Activated T-cell treated with anti-CD3 and anti-CD28 coated beads, Interleukin-2, amount 50 U/mL, for 72 hours (primary cell): Measurements from ENCODE around the gene PEMT. TPM values are rescaled to one million over a fixed set of nuclear protein-coding genes. Genes with fewer than 3 reads are reported as not detected.

Experiments
- ATAC-seq, 2 donors: fragments of 150-1000 bp; cut with Tn5 transposase; replicated peaks in 1 of 2; 2 replicates each; pipeline ENCODE4 v1.10.0; 2021; ENCODE audit warnings: moderate library complexity in 2 of 2, mild to moderate bottlenecking in 1 of 2
- DNase-seq, 2 donors: peaks; one replicate each; pipeline ENCODE4 v3.0.0; 2021 to 2022; ENCODE audit warnings: mixed read lengths in 1 of 2
- H3K27ac Mint-ChIP-seq: one replicate; pipeline ENCODE4 v1.8.0; 2022; ENCODE audit warnings: mild to moderate bottlenecking, moderate library complexity, mixed read lengths
- H3K27me3 Mint-ChIP-seq: one replicate; pipeline ENCODE4 v1.8.0; 2022; ENCODE audit warnings: low read depth, mixed read lengths
- H3K36me3 Mint-ChIP-seq, 2 donors: one replicate each; pipeline ENCODE4 v1.8.0; 2022; ENCODE audit warnings: mixed read lengths in 2 of 2, mild to moderate bottlenecking in 1 of 2; ENCODE audit not compliant: insufficient read depth in 2 of 2
- H3K4me1 Mint-ChIP-seq: one replicate; pipeline ENCODE4 v1.8.0; 2022; ENCODE audit warnings: low read depth, mixed read lengths
- H3K4me3 Mint-ChIP-seq, 2 donors: one replicate each; pipeline ENCODE4 v1.8.0; 2022; ENCODE audit warnings: mild to moderate bottlenecking in 2 of 2, mixed read lengths in 2 of 2, moderate library complexity in 2 of 2
- H3K9me3 Mint-ChIP-seq, 2 donors: one replicate each; pipeline ENCODE4 v1.8.0; 2022; ENCODE audit warnings: mixed read lengths in 2 of 2
- total RNA-seq, 2 donors: library from RNA; stranded (reverse); gene quantifications; one replicate each; pipeline ENCODE4 v1.2.3, GENCODE V29; 2022

PEMT gene
- total RNA-seq, 2 donors from 2014 or later, result 21.6 to 36.8 TPM

DNA sequence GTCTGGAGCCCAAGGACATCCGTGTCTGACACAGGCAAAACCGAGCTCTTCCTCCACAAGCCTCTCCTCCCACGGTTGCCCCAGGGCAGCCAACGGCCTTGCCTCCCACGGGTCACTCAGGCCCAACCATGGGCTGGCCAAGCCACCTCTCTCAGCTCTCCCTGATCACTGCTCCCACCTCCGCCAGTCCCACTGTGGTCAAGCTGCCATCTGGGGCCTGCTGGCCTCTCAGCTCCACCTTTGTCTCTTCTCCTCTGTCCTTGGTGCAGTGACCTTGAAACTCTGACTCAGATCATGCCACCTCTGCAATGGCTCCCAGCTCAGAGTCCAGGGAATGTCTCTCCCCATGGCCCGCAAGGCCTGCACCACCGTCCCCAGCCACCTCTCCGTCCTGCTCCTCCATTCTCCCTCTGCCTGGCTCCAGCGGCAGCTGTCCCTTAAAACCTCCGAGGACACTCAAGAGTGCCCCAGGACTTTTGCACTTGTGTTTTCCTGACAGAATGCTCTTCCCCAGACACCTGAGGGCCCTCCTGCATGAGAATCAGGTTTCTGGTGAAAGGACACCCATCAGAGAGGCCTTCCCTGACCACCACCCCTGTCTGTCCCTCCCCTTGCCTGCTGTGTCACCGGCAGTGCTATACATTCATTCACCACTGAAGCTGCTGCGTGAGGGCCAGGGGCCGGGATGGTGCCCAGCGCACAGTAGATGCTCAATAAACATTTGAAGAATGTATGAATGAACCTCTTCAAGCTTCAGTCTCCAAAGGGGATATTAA, 19.3 kb downstream of the PEMT start:
- Mint-ChIP-seq H3K9me3 (no peaks in the 10 kb centered on the region), H3K4me1 (no peaks in the 10 kb centered on the region), H3K27me3 (no peaks in the 10 kb centered on the region), H3K4me3 (no peak overlapping the region), H3K36me3 (no peaks in the 10 kb centered on the region), H3K27ac (no peak overlapping the region)
- ATAC-seq, result no peak
- no peak for DNase-seq

DNA sequence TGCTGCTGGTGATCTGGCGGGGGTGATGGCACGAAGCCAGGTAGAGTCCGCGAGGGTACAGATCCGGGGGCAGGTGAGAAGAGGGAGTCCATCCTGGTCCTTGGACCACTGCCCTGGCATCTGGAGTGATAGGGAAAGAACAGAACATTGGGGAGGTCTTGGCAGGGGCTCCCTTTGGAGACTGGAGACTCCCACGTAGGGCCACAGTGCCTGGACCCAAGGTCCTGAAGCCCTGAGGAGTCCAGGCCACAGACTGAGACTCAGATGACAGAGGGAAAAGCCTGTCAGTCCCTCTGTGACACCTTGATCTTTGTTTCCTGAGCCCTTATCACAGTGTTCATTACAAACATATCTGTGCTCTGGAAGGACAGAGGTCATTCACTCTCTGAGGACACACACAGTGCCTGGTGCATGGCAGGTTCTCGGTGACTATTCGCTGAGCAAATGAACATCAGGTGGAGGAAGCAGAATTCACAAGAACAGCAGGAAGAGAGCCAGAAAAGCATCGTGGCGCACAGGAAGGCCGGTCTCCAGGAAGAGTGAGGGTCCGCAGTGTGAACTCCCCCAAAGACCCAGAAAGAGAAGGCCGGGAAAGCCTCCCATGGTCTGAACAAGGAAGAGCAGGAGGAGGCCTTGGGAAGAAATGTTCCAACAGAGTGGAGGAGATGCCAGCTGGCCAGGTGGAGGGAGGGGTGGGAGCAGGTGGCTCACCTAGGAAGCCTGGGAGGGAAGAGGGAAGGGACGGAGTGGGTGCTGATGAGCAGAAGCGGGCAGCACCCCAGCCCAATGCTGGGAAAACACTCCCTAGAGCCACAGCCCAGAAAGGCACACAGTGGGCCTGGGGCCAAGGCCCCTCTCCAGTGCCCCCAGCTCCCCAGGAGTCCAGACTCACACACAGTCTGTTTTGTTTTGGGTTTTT, 20.5 kb downstream of the PEMT start:
- ATAC-seq (no peak), DNase-seq (no peak)
- Mint-ChIP-seq H3K27ac (no peak overlapping the region), H3K36me3 (no peaks in the 10 kb centered on the region), H3K4me1 (no peaks in the 10 kb centered on the region), H3K27me3 (no peaks in the 10 kb centered on the region), H3K9me3 (no peaks in the 10 kb centered on the region), H3K4me3 (no peak overlapping the region)

DNA sequence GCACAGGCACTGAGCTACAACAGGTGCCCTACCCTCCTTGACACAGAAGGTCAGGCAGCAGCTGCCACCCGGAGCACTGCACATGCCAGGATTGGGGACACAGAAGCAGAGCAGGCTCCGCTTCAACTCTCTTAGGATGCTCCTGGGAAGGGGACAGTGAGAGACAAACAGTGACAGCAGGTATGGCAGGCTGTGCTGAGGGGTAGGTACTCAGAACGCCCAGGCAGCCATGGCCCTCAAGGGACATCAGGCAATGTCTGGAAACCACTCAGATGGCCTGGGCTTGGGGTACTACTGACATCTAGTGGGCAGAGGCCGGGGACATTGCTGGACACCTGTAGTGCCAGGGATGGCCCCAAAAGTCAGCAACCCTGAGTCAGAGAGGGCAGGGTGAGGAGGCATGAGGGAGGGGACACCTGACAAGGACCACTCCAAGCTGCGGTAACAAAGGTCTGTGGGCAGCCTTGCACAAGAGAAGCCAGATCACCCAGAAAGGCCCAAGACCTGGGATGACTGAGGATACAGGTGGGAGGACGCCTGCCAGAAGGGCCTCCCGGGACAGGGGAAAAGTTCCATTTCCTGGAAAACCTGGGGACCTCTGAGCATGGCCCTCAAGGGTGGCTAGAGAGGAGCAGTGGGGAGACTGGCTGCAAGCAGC, 21.2 kb downstream of the PEMT start:
- no peak overlapping the region for H3K4me3 Mint-ChIP-seq
- ATAC-seq (no peak), DNase-seq (peak in 1 of 2 donors; percentile 8)
- no peaks in the 10 kb centered on the region for H3K27me3 Mint-ChIP-seq
- H3K9me3 Mint-ChIP-seq, result no peaks in the 10 kb centered on the region
- no peak overlapping the region for H3K27ac Mint-ChIP-seq
- no peaks in the 10 kb centered on the region for H3K36me3 Mint-ChIP-seq
- H3K4me1 Mint-ChIP-seq, result no peaks in the 10 kb centered on the region

GRCh38 chr17:17569691-17570090, 21.8 kb downstream of the PEMT start:
- H3K36me3 Mint-ChIP-seq, result no peaks in the 10 kb centered on the region
- H3K27ac Mint-ChIP-seq, result no peak overlapping the region
- no peaks in the 10 kb centered on the region for H3K27me3 Mint-ChIP-seq
- no peak overlapping the region for H3K4me3 Mint-ChIP-seq
- ATAC-seq, result no peak
- no peaks in the 10 kb centered on the region for H3K9me3 Mint-ChIP-seq
- no peaks in the 10 kb centered on the region for H3K4me1 Mint-ChIP-seq
- no peak for DNase-seq

GRCh38 chr17:17568772-17569195, 22.7 kb downstream of the PEMT start:
- H3K4me3 Mint-ChIP-seq, result no peak overlapping the region
- no peaks in the 10 kb centered on the region for H3K4me1 Mint-ChIP-seq
- H3K27ac Mint-ChIP-seq, result no peak overlapping the region
- no peaks in the 10 kb centered on the region for H3K9me3 Mint-ChIP-seq
- DNase-seq (peak; percentile 76), ATAC-seq (peak in 1 of 2 donors; percentile 42)
- H3K36me3 Mint-ChIP-seq, result no peaks in the 10 kb centered on the region
- H3K27me3 Mint-ChIP-seq, result no peaks in the 10 kb centered on the region

- no peak for DNase-seq
- no peaks in the 10 kb centered on the region for H3K9me3 Mint-ChIP-seq
- H3K36me3 Mint-ChIP-seq, result no peaks in the 10 kb centered on the region
- H3K4me1 Mint-ChIP-seq, result no peaks in the 10 kb centered on the region
- H3K4me3 Mint-ChIP-seq, result no peak overlapping the region
- H3K27ac Mint-ChIP-seq, result no peak overlapping the region
- no peaks in the 10 kb centered on the region for H3K27me3 Mint-ChIP-seq
- ATAC-seq, result no peak
Measured at GRCh38 chr17:17567631-17568030, 23.9 kb downstream of the PEMT start.

- no peaks in the 10 kb centered on the region for H3K36me3 Mint-ChIP-seq
- no peaks in the 10 kb centered on the region for H3K9me3 Mint-ChIP-seq
- H3K27ac Mint-ChIP-seq, result no peak overlapping the region
- ATAC-seq, result no peak
- H3K4me1 Mint-ChIP-seq, result no peaks in the 10 kb centered on the region
- no peak overlapping the region for H3K4me3 Mint-ChIP-seq
- DNase-seq, result no peak
- H3K27me3 Mint-ChIP-seq, result no peaks in the 10 kb centered on the region
Measured at GRCh38 chr17:17566896-17567513, 24.5 kb downstream of the PEMT start.

DNA sequence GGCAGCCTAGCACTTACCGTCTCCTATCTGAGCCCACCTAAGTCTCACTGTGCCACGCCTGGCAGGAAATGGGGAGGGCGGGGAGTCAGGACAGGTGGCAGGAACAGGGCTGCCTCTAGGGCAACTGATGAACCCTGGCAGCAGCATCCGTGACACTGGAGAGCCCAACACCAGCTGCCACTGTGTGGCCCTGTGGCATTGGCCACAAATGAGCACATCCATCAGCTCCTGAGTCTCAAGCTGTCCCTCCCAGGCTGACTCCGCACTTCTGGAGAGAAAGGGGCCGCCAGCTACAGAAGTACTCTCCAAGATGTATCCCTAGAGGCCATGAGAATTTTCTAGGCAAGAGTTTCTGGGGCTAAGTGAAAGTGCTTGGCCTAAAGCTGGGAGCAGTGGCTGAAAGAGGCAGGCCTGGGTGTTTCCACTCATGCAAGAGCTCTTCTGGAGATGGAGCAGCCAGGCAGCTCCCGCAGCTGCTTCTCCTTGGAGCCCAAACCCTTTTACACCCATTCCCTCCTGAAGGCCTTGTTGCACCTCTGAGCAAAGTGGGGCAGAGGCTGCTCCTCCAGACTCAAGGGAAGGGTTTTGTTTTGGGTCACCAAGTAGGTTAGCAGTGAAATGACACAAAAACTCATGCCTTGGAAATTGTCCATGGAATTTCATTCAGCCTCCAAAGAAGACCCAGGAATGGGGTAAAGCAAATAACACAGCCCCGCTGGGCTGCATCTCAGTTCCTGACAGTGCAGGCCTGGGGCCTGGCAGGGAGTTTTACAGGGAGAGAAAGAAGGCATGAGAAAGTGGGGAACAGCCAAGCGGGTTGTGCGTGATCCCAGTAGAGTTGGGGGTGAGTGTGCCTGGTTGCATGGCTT, 25.8 kb downstream of the PEMT start:
- Mint-ChIP-seq H3K27ac (no peak overlapping the region), H3K9me3 (no peaks in the 10 kb centered on the region), H3K36me3 (no peaks in the 10 kb centered on the region), H3K4me1 (no peaks in the 10 kb centered on the region), H3K27me3 (no peaks in the 10 kb centered on the region), H3K4me3 (no peak overlapping the region)
- no peak for ATAC-seq
- no peak for DNase-seq

GRCh38 chr17:17564896-17565295, 26.6 kb downstream of the PEMT start:
- DNase-seq, result no peak
- Mint-ChIP-seq H3K36me3 (no peaks in the 10 kb centered on the region), H3K27ac (no peak overlapping the region), H3K4me3 (no peak overlapping the region), H3K27me3 (no peaks in the 10 kb centered on the region), H3K4me1 (no peaks in the 10 kb centered on the region), H3K9me3 (no peaks in the 10 kb centered on the region)
- ATAC-seq, result no peak

DNA sequence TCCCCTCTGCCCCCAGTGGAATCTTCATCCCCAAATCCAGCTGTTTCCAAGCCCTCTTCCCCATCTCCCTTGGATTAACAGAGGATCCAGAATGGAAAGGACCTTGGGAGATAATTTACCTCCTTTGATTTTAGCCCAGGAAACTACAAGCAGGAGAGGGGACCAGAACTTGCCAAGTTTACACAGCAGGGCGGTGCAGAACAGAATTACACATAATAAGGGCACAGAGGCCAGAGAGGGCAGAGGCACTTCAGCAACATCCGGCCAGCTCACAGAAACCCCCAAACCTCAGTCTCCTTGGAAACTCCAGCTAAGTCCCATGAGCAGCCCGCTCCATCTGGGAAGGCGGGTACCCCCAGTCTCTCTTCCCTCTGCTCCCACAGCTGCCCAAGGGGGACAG, 27.2 kb downstream of the PEMT start:
- Mint-ChIP-seq H3K27me3 (no peaks in the 10 kb centered on the region), H3K27ac (no peak overlapping the region), H3K9me3 (no peaks in the 10 kb centered on the region), H3K36me3 (no peaks in the 10 kb centered on the region), H3K4me1 (no peaks in the 10 kb centered on the region), H3K4me3 (no peak overlapping the region)
- DNase-seq (no peak), ATAC-seq (no peak)

GRCh38 chr17:17563530-17563929, 28.0 kb downstream of the PEMT start:
- Mint-ChIP-seq H3K27me3 (no peaks in the 10 kb centered on the region), H3K27ac (no peak overlapping the region), H3K4me3 (no peak overlapping the region), H3K4me1 (no peaks in the 10 kb centered on the region), H3K9me3 (no peaks in the 10 kb centered on the region), H3K36me3 (no peaks in the 10 kb centered on the region)
- ATAC-seq, result no peak
- DNase-seq, result no peak

- no peaks in the 10 kb centered on the region for H3K36me3 Mint-ChIP-seq
- ATAC-seq, result no peak
- no peaks in the 10 kb centered on the region for H3K27me3 Mint-ChIP-seq
Measured at GRCh38 chr17:17562146-17562511, 29.4 kb downstream of the PEMT start.

More at GRCh38 chr17:17562146-17562511, 29.4 kb downstream of the PEMT start:
- no peak overlapping the region for H3K27ac Mint-ChIP-seq
- no peaks in the 10 kb centered on the region for H3K4me1 Mint-ChIP-seq
- no peak overlapping the region for H3K4me3 Mint-ChIP-seq
- DNase-seq, result no peak
- no peaks in the 10 kb centered on the region for H3K9me3 Mint-ChIP-seq
